Activated naive CD4-positive, alpha-beta T cell treated with anti-CD3 and anti-CD28 coated beads, Interleukin-2, amount 10 ng/mL, durations not matched to agents 7 days and 5 days (primary cell): Measurements from ENCODE around the gene PGBD5.
A peak's percentile ranks its signal among the peaks of the same experiment; 100 is the strongest.
"Not testable (repeated sequence)": the region's sequence is repeated elsewhere in the genome, so short reads cannot be mapped to it uniquely, and the experiment has no call there.

Experiments
- CTCF ChIA-PET: fragments of 350-600 bp; sonication (Branson Sonifier 250); formaldehyde crosslinking; loops from one replicate; lab custom pipeline; 2021; ENCODE audit warnings: antibody characterized with exemption; lab: Charles Lee
- DNase-seq: peaks from one replicate; pipeline ENCODE4 v3.0.0-alpha.2; 2020
- H3K27ac Mint-ChIP-seq: one replicate; pipeline ENCODE4 v1.8.0; 2021; ENCODE audit warnings: mild to moderate bottlenecking, moderate library complexity, mixed read lengths
- H3K27me3 Mint-ChIP-seq: one replicate; pipeline ENCODE4 v1.8.0; 2021; ENCODE audit warnings: mild to moderate bottlenecking, mixed read lengths
- H3K36me3 Mint-ChIP-seq: one replicate; pipeline ENCODE4 v1.8.0; 2021; ENCODE audit warnings: mixed read lengths
- H3K4me1 Mint-ChIP-seq: one replicate; pipeline ENCODE4 v1.8.0; 2021; ENCODE audit warnings: mixed read lengths
- H3K4me3 Mint-ChIP-seq: one replicate; pipeline ENCODE4 v1.8.0; 2021; ENCODE audit warnings: mild to moderate bottlenecking, moderate library complexity, mixed read lengths
- H3K9me3 Mint-ChIP-seq: one replicate; pipeline ENCODE4 v1.8.0; 2021; ENCODE audit warnings: mixed read lengths

The PGBD5 gene

DNA sequence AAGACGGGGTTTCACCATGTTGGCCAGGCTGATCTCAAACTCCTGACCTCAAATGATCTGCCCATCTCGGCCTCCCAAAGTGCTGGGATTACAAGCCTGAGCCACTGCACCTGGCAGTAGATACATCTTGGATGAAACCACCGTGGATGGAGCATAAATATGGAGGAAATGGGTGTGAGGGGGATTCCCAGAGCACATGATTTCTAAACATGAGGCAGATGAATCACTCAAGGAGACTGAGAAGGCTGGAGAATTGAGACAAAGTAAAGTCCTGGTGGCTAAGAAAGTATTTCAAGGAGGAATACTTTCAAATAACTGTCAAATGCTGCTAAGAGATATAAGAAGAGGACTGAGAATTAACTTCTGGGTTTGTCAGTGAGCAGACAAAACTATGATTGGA lies 5.4 kb upstream of the PGBD5 start:
- Mint-ChIP-seq H3K9me3 (no peaks in the 10 kb centered on the region), H3K27me3 (peaks cover 25% of the 10 kb centered on the region), H3K27ac (no peak overlapping the region), H3K4me1 (peaks cover 5% of the 10 kb centered on the region), H3K36me3 (no peaks in the 10 kb centered on the region), H3K4me3 (no peak overlapping the region)
- CTCF ChIA-PET = no interaction called here
- no peak for DNase-seq

DNA sequence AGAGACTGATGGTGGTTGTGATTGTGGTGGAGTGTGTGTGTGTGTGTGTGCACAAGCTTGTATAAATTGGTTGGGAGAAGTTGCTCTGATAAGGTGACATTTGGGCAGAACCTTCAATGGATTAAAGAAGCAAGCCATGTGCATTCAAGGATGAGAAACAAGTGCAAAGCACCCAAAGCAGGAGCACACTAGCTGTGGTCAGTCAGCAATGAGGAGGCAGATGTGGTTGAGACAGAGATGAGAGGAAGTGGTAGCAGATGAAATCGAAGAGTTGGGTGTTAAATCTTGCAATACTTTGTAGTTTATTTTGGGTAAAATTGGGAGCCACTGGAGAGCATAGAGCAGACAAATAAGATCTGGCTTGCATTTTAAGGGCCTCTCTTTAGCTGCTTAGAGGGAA lies 4.4 kb upstream of the PGBD5 start:
- H3K27ac Mint-ChIP-seq = no peak overlapping the region
- H3K4me1 Mint-ChIP-seq = peaks cover 5% of the 10 kb centered on the region
- CTCF ChIA-PET = no interaction called here
- H3K36me3 Mint-ChIP-seq = no peaks in the 10 kb centered on the region
- no peaks in the 10 kb centered on the region for H3K9me3 Mint-ChIP-seq
- no peak overlapping the region for H3K4me3 Mint-ChIP-seq
- peaks cover 27% of the 10 kb centered on the region for H3K27me3 Mint-ChIP-seq
- no peak for DNase-seq

DNA sequence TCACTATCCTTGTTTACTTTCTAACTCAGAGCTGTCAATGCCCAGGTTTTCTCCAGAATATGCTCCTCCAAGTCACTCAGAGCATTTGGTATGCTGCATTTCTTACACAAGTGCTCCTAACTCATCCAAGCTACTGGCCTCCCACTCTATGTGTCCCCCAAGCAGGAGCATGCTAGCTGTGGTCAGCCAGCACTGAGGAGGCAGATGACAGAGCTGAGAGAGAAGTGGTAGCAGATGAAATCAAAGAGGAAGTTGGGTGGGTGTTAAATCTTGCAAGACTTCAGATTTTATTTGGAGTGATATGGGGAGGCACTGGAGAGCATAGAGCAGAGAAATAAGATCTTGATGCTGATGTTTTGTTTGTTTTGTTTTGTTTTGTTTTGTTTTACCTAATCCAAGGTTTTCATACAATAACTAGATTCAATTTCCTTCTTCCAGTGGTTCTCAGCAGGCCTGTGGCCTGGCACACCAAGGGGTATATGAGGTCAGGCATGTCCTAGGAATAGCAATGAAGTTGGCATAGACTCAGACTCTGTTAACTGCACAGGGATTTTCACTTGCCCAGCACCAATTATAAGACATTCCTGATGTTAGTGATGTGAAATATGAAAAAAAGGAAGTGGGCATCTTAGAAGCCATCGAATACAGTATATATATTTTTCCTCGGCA lies 3.1 kb upstream of the PGBD5 start:
- H3K36me3 Mint-ChIP-seq = no peaks in the 10 kb centered on the region
- CTCF ChIA-PET = interaction anchor here (0.6 kb wide), 1 partner anchor 13 kb away, joined by 3 read pairs; no protein-coding TSS in a partner anchor
- H3K27ac Mint-ChIP-seq = no peak overlapping the region
- H3K27me3 Mint-ChIP-seq = peaks cover 40% of the 10 kb centered on the region
- no peak overlapping the region for H3K4me3 Mint-ChIP-seq
- DNase-seq = no peak
- H3K4me1 Mint-ChIP-seq = peaks cover 14% of the 10 kb centered on the region
- no peaks in the 10 kb centered on the region for H3K9me3 Mint-ChIP-seq

- Mint-ChIP-seq H3K4me3 (no peak overlapping the region), H3K27me3 (peaks cover 53% of the 10 kb centered on the region), H3K36me3 (no peaks in the 10 kb centered on the region), H3K27ac (no peak overlapping the region), H3K4me1 (peaks cover 15% of the 10 kb centered on the region), H3K9me3 (no peaks in the 10 kb centered on the region)
- CTCF ChIA-PET = no interaction called here
- DNase-seq = no peak
Observed at GRCh38 chr1:230427981-230428380, 1.8 kb upstream of the PGBD5 start.

DNA sequence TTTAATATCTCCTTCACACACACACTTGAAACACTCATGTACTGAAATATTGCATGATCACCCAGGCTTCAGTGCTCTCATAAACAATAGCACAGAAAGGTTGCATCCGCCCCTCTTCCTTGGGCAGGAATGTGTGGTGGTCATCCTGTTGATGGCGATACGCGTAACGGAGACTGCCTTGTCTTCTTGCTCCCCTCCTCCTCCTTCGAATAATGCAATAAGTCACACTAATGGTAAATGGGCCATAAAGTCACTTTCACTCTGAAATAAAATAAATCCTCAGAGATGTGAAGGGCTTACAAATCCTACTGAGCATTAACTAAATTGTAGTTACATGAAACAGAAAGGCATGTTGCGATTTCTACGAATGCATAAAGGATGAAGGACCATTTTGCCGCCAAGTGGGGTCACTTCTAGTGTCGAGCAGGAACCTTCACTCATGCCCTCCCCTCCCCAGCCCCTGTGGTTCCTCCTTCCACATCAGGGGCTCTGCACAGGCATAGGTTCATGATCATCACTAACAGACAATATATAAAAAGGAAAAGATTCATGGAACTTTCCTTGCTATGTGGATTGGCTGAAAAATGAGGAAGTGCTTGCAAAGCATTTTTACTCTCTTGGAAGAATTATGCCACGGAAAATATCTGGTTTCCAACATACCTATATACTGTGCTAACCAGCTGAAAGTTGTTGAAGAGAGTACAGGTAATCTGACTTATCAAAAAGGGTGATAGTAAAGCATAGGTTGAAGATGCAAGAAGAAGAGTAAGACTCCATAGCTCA lies 1.2 kb upstream of the PGBD5 start:
- no peaks in the 10 kb centered on the region for H3K9me3 Mint-ChIP-seq
- peak overlapping the region; percentile 66 for H3K4me3 Mint-ChIP-seq
- H3K36me3 Mint-ChIP-seq = no peaks in the 10 kb centered on the region
- CTCF ChIA-PET = no interaction called here
- peaks cover 60% of the 10 kb centered on the region for H3K27me3 Mint-ChIP-seq
- H3K27ac Mint-ChIP-seq = no peak overlapping the region
- peaks cover 17% of the 10 kb centered on the region for H3K4me1 Mint-ChIP-seq
- no peak for DNase-seq

- no peaks in the 10 kb centered on the region for H3K36me3 Mint-ChIP-seq
- H3K27ac Mint-ChIP-seq = no peak overlapping the region
- peaks cover 75% of the 10 kb centered on the region for H3K27me3 Mint-ChIP-seq
- peak overlapping the region; percentile 60 for H3K4me3 Mint-ChIP-seq
- CTCF ChIA-PET = no interaction called here
- no peak for DNase-seq
- peaks cover 26% of the 10 kb centered on the region for H3K4me1 Mint-ChIP-seq
- peaks cover under 1% of the 10 kb centered on the region for H3K9me3 Mint-ChIP-seq
Observed at GRCh38 chr1:230425252-230426091, 660 bp downstream of the PGBD5 start.

GRCh38 chr1:230424391-230425251 lies 1.5 kb downstream of the PGBD5 start:
- CTCF ChIA-PET = no interaction called here
- no peak for DNase-seq
- no peak overlapping the region for H3K27ac Mint-ChIP-seq

GRCh38 chr1:230423951-230424350 lies 2.2 kb downstream of the PGBD5 start:
- H3K4me3 Mint-ChIP-seq = no peak overlapping the region
- CTCF ChIA-PET = no interaction called here

More at GRCh38 chr1:230424391-230425251, 1.5 kb downstream of the PGBD5 start:
- Mint-ChIP-seq H3K4me1 (peaks cover 26% of the 10 kb centered on the region), H3K9me3 (peaks cover 4% of the 10 kb centered on the region), H3K27me3 (peaks cover 76% of the 10 kb centered on the region), H3K36me3 (no peaks in the 10 kb centered on the region), H3K4me3 (peak overlapping the region; percentile 60)

GRCh38 chr1:230423261-230423660 lies 2.9 kb downstream of the PGBD5 start:
- Mint-ChIP-seq H3K4me3 (no peak overlapping the region), H3K4me1 (peaks cover 26% of the 10 kb centered on the region), H3K36me3 (no peaks in the 10 kb centered on the region), H3K27ac (no peak overlapping the region), H3K27me3 (peaks cover 68% of the 10 kb centered on the region), H3K9me3 (peaks cover 4% of the 10 kb centered on the region)
- no peak for DNase-seq
- CTCF ChIA-PET = no interaction called here

More at GRCh38 chr1:230423951-230424350, 2.2 kb downstream of the PGBD5 start:
- Mint-ChIP-seq H3K36me3 (no peaks in the 10 kb centered on the region), H3K4me1 (peaks cover 26% of the 10 kb centered on the region), H3K27ac (no peak overlapping the region), H3K9me3 (peaks cover 4% of the 10 kb centered on the region), H3K27me3 (peaks cover 70% of the 10 kb centered on the region)
- no peak for DNase-seq

DNA sequence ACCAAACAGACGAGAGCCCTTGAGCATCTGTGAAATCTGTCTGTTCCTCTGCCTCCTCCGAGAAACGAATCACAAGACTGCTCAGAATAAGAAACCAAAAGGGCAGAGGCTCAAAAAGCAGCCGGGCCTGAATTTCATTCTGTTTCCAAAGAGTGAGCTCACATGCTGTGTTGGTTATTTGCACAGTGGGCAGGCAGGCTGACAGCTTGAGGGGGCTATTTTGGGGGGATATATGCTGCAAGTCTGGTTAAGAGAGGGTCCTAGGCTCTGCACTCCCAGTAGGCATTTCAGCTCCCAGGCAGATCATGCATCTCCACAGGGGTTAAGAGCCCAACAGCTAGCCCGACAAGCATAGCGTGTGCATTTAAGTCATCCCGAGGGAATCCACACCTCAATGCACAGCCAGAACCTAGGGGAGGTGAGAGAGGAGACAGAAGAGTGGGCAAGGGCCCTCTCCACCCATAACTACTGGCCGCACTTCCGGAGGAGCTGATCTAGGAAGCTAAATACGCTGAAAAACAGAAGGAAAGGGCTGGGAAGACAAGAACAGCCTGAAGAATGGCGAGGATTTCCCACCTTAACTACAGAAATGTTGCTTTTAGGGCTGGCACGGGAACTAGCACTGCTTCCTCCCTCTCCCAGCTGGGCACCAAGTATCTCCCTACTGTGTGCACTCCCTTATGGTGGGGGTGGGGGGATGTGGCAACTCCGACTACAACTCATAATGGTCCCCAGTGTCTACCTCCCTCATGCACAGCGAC lies 3.7 kb downstream of the PGBD5 start:
- peaks cover 26% of the 10 kb centered on the region for H3K4me1 Mint-ChIP-seq
- no peak overlapping the region for H3K4me3 Mint-ChIP-seq
- H3K27ac Mint-ChIP-seq = no peak overlapping the region
- CTCF ChIA-PET = no interaction called here
- no peak for DNase-seq
- H3K36me3 Mint-ChIP-seq = no peaks in the 10 kb centered on the region
- H3K9me3 Mint-ChIP-seq = peaks cover 4% of the 10 kb centered on the region
- H3K27me3 Mint-ChIP-seq = peaks cover 66% of the 10 kb centered on the region

DNA sequence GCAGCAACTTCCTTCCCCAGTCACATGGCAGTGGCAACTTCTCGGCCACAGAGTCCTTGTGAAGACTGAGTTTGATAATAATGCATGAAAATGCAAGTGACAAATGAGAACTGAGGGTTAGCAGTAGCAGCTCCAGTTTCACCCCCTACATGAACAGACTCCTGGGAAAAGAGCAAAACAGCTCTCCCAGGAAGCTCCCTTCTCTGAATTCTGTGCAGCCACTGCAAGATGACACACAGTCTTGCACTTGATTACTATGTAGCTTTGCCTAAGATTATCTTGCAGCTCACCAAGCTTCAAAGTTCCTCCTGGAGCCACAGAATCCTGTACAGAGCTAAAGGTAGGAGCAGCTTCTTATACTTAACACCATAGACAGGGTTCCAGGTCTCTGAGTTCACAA lies 4.7 kb downstream of the PGBD5 start:
- Mint-ChIP-seq H3K27ac (no peak overlapping the region), H3K27me3 (peaks cover 60% of the 10 kb centered on the region), H3K4me1 (peaks cover 21% of the 10 kb centered on the region), H3K9me3 (peaks cover 4% of the 10 kb centered on the region), H3K36me3 (no peaks in the 10 kb centered on the region), H3K4me3 (no peak overlapping the region)
- DNase-seq = no peak
- CTCF ChIA-PET = no interaction called here

DNA sequence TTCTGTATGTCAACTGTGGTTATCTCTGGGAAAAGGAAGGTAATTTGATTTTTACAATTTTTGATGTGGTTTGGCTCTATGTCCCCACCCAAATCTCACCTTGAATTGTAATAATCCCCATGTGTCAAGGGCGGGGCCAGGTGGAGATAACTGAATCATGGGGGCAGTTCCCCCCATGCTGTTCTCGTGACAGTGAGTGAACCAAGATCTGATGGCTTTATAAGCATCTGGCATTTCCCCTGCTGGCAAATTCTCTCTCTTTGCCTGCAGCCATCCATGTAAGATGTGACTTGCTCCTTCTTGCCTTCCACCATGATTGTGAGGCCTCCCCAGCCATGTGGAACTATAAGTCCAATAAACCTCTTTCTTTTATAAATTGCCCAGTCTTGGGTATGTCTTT lies 5.8 kb downstream of the PGBD5 start:
- CTCF ChIA-PET, H3K4me3 Mint-ChIP-seq, H3K9me3 Mint-ChIP-seq, H3K36me3 Mint-ChIP-seq, DNase-seq, H3K27ac Mint-ChIP-seq: not testable (repeated sequence)
- peaks cover 61% of the 10 kb centered on the region for H3K27me3 Mint-ChIP-seq
- H3K4me1 Mint-ChIP-seq = peaks cover 21% of the 10 kb centered on the region

- Mint-ChIP-seq H3K27ac (no peak overlapping the region), H3K36me3 (no peaks in the 10 kb centered on the region), H3K27me3 (peaks cover 29% of the 10 kb centered on the region), H3K4me1 (peaks cover 7% of the 10 kb centered on the region), H3K4me3 (no peak overlapping the region), H3K9me3 (peaks cover 4% of the 10 kb centered on the region)
- no peak for DNase-seq
- CTCF ChIA-PET = interaction anchor here (0.7 kb wide), 1 partner anchor 13 kb away, joined by 3 read pairs; no protein-coding TSS in a partner anchor
Observed at GRCh38 chr1:230416430-230416829, 9.7 kb downstream of the PGBD5 start.
